Uterus (tissue), 2 donors: Measurements from ENCODE around the gene ELP2.

Source experiments
- POLR2A ChIP-seq, 2 donors: fragments of 450-650 bp; IDR thresholded peaks; one replicate each; pipeline ENCODE4 v1.6.1; 2016; ENCODE audit warnings: antibody characterized with exemption in 2 of 2, mild to moderate bottlenecking in 1 of 2, moderate library complexity in 1 of 2
- TF ChIP-seq, protein P1 (sequence below), 4 experiments: fragments of 200-600 bp in 2 of 4; fragments of 450-650 bp in 2 of 4; sonication (generic) in 2 of 4; IDR thresholded peaks; one replicate each; pipeline ENCODE4 v1.5.1; 2016 to 2019; ENCODE audit warnings: antibody characterized with exemption in 4 of 4, mild to moderate bottlenecking in 2 of 4, moderate library complexity in 1 of 4

- no peak for TF ChIP-seq POLR2A (IDR thresholded peaks at IDR 0.05)
- TF ChIP-seq, protein P1, sequence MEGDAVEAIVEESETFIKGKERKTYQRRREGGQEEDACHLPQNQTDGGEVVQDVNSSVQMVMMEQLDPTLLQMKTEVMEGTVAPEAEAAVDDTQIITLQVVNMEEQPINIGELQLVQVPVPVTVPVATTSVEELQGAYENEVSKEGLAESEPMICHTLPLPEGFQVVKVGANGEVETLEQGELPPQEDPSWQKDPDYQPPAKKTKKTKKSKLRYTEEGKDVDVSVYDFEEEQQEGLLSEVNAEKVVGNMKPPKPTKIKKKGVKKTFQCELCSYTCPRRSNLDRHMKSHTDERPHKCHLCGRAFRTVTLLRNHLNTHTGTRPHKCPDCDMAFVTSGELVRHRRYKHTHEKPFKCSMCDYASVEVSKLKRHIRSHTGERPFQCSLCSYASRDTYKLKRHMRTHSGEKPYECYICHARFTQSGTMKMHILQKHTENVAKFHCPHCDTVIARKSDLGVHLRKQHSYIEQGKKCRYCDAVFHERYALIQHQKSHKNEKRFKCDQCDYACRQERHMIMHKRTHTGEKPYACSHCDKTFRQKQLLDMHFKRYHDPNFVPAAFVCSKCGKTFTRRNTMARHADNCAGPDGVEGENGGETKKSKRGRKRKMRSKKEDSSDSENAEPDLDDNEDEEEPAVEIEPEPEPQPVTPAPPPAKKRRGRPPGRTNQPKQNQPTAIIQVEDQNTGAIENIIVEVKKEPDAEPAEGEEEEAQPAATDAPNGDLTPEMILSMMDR (IDR thresholded peaks at IDR 0.05), result no peak
Measured at GRCh38 chr18:36197511-36198166, 67.9 kb downstream of the ELP2 start.
